Loucy (cell line): ENCODE results near the gene MGLL.

Experiments
- H2AFZ ChIP-seq: fragments of 200-600 bp; sonication (generic); 2 replicates; pipeline ENCODE4 v1.6.0; 2016; ENCODE audit warnings: antibody characterized with exemption, mild to moderate bottlenecking, low read length, moderate library complexity
- H3F3A ChIP-seq: fragments of 200-600 bp; 2 replicates; pipeline ENCODE4 v1.6.0; 2016; ENCODE audit warnings: antibody characterized with exemption, low read depth, mild to moderate bottlenecking
- H3K27me3 ChIP-seq: fragments of 200-600 bp; sonication (generic); 2 replicates; pipeline ENCODE4 v1.6.1; 2014; ENCODE audit warnings: low read length, mild to moderate bottlenecking; ENCODE audit not compliant: insufficient read depth, poor library complexity, severe bottlenecking
- H3K36me3 ChIP-seq: fragments of 200-600 bp; sonication (generic); 2 replicates; pipeline ENCODE4 v1.6.1; 2016; ENCODE audit warnings: low read length; ENCODE audit not compliant: insufficient read depth
- H3K4me1 ChIP-seq: fragments of 200-600 bp; sonication (generic); 2 replicates; pipeline ENCODE4 v1.5.1; 2014; ENCODE audit warnings: low read length, mild to moderate bottlenecking; ENCODE audit not compliant: insufficient read depth, poor library complexity, severe bottlenecking
- H3K4me2 ChIP-seq: fragments of 200-600 bp; sonication (generic); 2 replicates; pipeline ENCODE4 v1.6.0; 2014; ENCODE audit warnings: antibody characterized with exemption, low read length, low read depth, mild to moderate bottlenecking; ENCODE audit not compliant: poor library complexity, severe bottlenecking
- H3K4me3 ChIP-seq: fragments of 200-600 bp; sonication (generic); 2 replicates; pipeline ENCODE4 v1.5.1; 2014; ENCODE audit warnings: low read length, mild to moderate bottlenecking, mixed read lengths; ENCODE audit not compliant: poor library complexity, severe bottlenecking
- H3K79me2 ChIP-seq: fragments of 200-600 bp; sonication (generic); 2 replicates; pipeline ENCODE4 v1.6.1; 2014; ENCODE audit warnings: low read length; ENCODE audit not compliant: insufficient read depth
- H3K9ac ChIP-seq: fragments of 200-600 bp; sonication (generic); 2 replicates; pipeline ENCODE4 v1.6.0; 2014; ENCODE audit warnings: mild to moderate bottlenecking, low read depth, low read length, moderate library complexity; ENCODE audit not compliant: poor library complexity, severe bottlenecking
- H3K9me2 ChIP-seq: fragments of 200-600 bp; sonication (generic); replicated peaks from 2 replicates; pipeline ENCODE4 v1.6.1; 2016; ENCODE audit warnings: low read depth, low read length, mixed read lengths
- H3K9me3 ChIP-seq: fragments of 200-600 bp; sonication (generic); 2 replicates; pipeline ENCODE4 v1.6.1; 2014; ENCODE audit warnings: mild to moderate bottlenecking, antibody characterized with exemption, low read length, low read depth; ENCODE audit not compliant: insufficient read depth
- H4K20me1 ChIP-seq: fragments of 200-600 bp; sonication (generic); 2 replicates; pipeline ENCODE4 v1.6.0; 2014; ENCODE audit warnings: antibody characterized with exemption, low read length, mild to moderate bottlenecking; ENCODE audit not compliant: insufficient read depth, poor library complexity, severe bottlenecking
- CTCF ChIP-seq: fragments of 200-600 bp; sonication (generic); conservative IDR thresholded peaks from 2 replicates; pipeline ENCODE4 v1.5.1; 2014; ENCODE audit warnings: mild to moderate bottlenecking, antibody characterized with exemption, low read length
- EZH2phosphoT487 ChIP-seq: fragments of 200-600 bp; IDR thresholded peaks from 2 replicates; pipeline ENCODE4 v1.6.1; 2018; ENCODE audit warnings: antibody characterized with exemption, mild to moderate bottlenecking, moderate library complexity, borderline replicate concordance

MGLL gene

DNA sequence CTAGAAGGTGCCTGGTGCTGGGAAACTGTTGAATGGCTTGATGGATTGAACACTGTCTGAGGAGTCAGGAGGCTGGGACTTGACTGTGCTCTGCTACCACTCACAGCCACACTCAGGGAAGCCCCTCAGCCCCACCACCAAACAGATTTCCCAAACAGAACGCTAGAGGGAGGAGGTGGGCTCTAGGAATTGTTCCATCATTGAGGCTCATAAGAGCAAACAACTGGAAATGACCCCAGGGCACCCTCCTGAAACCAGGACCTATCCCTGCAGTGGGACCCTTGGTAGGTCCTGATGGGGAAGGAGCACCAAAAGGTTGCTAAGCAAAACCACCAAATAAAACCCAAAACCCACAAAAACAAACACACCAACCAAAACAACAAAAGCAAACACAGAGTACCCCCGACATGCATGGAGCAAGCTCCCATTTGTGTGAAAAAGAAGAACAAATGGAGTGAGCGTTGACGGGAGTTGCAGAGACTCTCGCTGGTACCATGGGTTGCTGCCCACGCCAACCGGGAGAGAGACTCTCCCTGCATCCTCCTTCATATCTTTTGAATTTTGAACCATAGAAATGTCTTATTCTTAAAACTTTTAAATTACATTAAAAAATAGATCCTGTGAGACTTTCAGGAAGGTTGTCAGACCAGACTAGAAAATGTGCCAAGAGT lies 103.9 kb downstream of the MGLL start:
- Histone ChIP-seq H2AFZ (no peak overlapping the region), H3K9ac (no peak overlapping the region), H3F3A (no peaks in the 10 kb centered on the region), H3K4me3 (no peak overlapping the region), H3K27me3 (no peaks in the 10 kb centered on the region), H4K20me1 (no peaks in the 10 kb centered on the region), H3K4me2 (no peak overlapping the region), H3K9me2 (no peaks in the 10 kb centered on the region), H3K9me3 (no peaks in the 10 kb centered on the region), H3K36me3 (peaks cover 82% of the 10 kb centered on the region), H3K79me2 (no peaks in the 10 kb centered on the region), H3K4me1 (no peaks in the 10 kb centered on the region)
- TF ChIP-seq EZH2phosphoT487 (no peak), CTCF (no peak)

- no peaks in the 10 kb centered on the region for H3K79me2 ChIP-seq
- peaks cover 79% of the 10 kb centered on the region for H3K36me3 ChIP-seq
- H3K4me1 ChIP-seq, result no peaks in the 10 kb centered on the region
- H3F3A ChIP-seq, result no peaks in the 10 kb centered on the region
- H4K20me1 ChIP-seq, result no peaks in the 10 kb centered on the region
- H3K9ac ChIP-seq, result no peak overlapping the region
- no peaks in the 10 kb centered on the region for H3K9me3 ChIP-seq
- no peak overlapping the region for H3K4me3 ChIP-seq
- no peak overlapping the region for H3K4me2 ChIP-seq
- no peaks in the 10 kb centered on the region for H3K9me2 ChIP-seq
- no peak for TF ChIP-seq EZH2phosphoT487
- TF ChIP-seq CTCF, result no peak
- no peak overlapping the region for H2AFZ ChIP-seq
- no peaks in the 10 kb centered on the region for H3K27me3 ChIP-seq
These were observed 104.7 kb downstream of the MGLL start for GRCh38 chr3:127717357-127718244.

DNA sequence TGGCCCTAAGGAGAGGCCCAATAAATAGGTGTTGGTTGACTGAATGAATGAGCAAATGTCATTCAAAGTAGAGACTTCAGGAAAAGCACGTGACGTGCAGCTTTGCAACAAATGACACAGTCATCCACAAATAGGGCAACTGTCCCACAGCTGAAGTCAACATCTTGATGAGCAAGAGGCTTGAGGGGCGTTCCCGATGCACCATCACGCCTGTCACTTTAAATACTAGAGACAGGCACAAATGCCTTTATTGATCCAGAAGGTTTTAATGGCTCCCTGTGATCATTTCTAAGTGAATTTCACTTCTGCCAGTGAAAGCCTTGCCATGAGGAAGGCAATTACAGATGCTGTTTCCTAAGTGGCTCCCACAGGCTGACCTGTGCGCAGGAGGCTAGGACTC lies 105.9 kb downstream of the MGLL start:
- no peak overlapping the region for H3K4me3 ChIP-seq
- no peaks in the 10 kb centered on the region for H3K9me3 ChIP-seq
- no peaks in the 10 kb centered on the region for H3K4me1 ChIP-seq
- H3K9ac ChIP-seq, result no peak overlapping the region
- no peaks in the 10 kb centered on the region for H3F3A ChIP-seq
- peaks cover 74% of the 10 kb centered on the region for H3K36me3 ChIP-seq
- H3K9me2 ChIP-seq, result no peaks in the 10 kb centered on the region
- H3K4me2 ChIP-seq, result no peak overlapping the region
- no peaks in the 10 kb centered on the region for H3K27me3 ChIP-seq
- H2AFZ ChIP-seq, result no peak overlapping the region
- TF ChIP-seq CTCF, result no peak
- TF ChIP-seq EZH2phosphoT487, result no peak
- H3K79me2 ChIP-seq, result no peaks in the 10 kb centered on the region
- H4K20me1 ChIP-seq, result no peaks in the 10 kb centered on the region
